ENCODE results near the gene LCE3C.
"Not testable (repeated sequence)": the region's sequence is repeated elsewhere in the genome, so short reads cannot be mapped to it uniquely, and the experiment has no call there.

The LCE3C gene

GRCh38 chr1:152599934-152600333 is at the start of gene LCE3C:
LCE3C (plus strand) TSS chr1:152600234; CDS start chr1:152600732, 498 bp downstream.
- no peak for DNase-seq (ENCODE audit: low read depth in 1 of 2, low spot score in 1 of 2)

GRCh38 chr1:152565115-152565514 is 34.9 kb upstream of the LCE3C start:
- DNase-seq (ENCODE audit: low read depth in 1 of 2, low spot score in 1 of 2), result no peak

GRCh38 chr1:152565535-152566215 is 34.4 kb upstream of the LCE3C start:
- DNase-seq (ENCODE audit: low read depth in 1 of 2, low spot score in 1 of 2), result no peak

GRCh38 chr1:152566681-152567080 is 33.4 kb upstream of the LCE3C start, which contains the start of gene LCE3E:
LCE3E (minus strand) TSS chr1:152566780; CDS start chr1:152566208, 572 bp downstream.
- no peak for DNase-seq (ENCODE audit: low read depth in 1 of 2, low spot score in 1 of 2)

GRCh38 chr1:152577168-152577567 is 22.9 kb upstream of the LCE3C start:
- DNase-seq (ENCODE audit: low read depth in 1 of 2, low spot score in 1 of 2), result no peak

- not testable (repeated sequence) for DNase-seq (ENCODE audit: low read depth in 1 of 2, low spot score in 1 of 2)
These were observed 20.5 kb upstream of the LCE3C start for GRCh38 chr1:152579526-152579925.

GRCh38 chr1:152580433-152580832 is 19.6 kb upstream of the LCE3C start, which contains the start of gene LCE3D:
LCE3D (minus strand) TSS chr1:152580516; CDS start chr1:152579936, 580 bp downstream.
- DNase-seq (ENCODE audit: low read depth in 1 of 2, low spot score in 1 of 2), result no peak

- no peak for DNase-seq (ENCODE audit: low read depth in 1 of 2, low spot score in 1 of 2)
These were observed 17.4 kb upstream of the LCE3C start for GRCh38 chr1:152582647-152583046.

GRCh38 chr1:152585586-152585985 is 14.4 kb upstream of the LCE3C start:
- no peak for DNase-seq (ENCODE audit: low read depth in 1 of 2, low spot score in 1 of 2)

- DNase-seq (ENCODE audit: low read depth in 1 of 2, low spot score in 1 of 2), result no peak
These were observed 3.0 kb upstream of the LCE3C start for GRCh38 chr1:152596986-152597385.

GRCh38 chr1:152613511-152613910 is 13.5 kb downstream of the LCE3C start, which contains the start of gene LCE3B:
LCE3B (plus strand) TSS chr1:152613811; CDS start chr1:152613811, 0 bp downstream.
- no peak for DNase-seq (ENCODE audit: low read depth in 1 of 2, low spot score in 1 of 2)

GRCh38 chr1:152621993-152622392 is 22.0 kb downstream of the LCE3C start:
- DNase-seq (ENCODE audit: low read depth in 1 of 2, low spot score in 1 of 2), result no peak

GRCh38 chr1:152622803-152623202 is 22.8 kb downstream of the LCE3C start, which contains the start of gene LCE3A:
LCE3A (minus strand) TSS chr1:152623103; CDS start chr1:152623103, 0 bp downstream.
- DNase-seq (ENCODE audit: low read depth in 1 of 2, low spot score in 1 of 2), result no peak

GRCh38 chr1:152623203-152623844 is 23.3 kb downstream of the LCE3C start:
- DNase-seq (ENCODE audit: low read depth in 1 of 2, low spot score in 1 of 2), result no peak

- no peak for DNase-seq (ENCODE audit: low read depth in 1 of 2, low spot score in 1 of 2)
These were observed 26.7 kb downstream of the LCE3C start for GRCh38 chr1:152626744-152627143.

GRCh38 chr1:152630596-152630995 is 30.6 kb downstream of the LCE3C start:
- no peak for DNase-seq (ENCODE audit: low read depth in 1 of 2, low spot score in 1 of 2)

- DNase-seq (ENCODE audit: low read depth in 1 of 2, low spot score in 1 of 2), result no peak
These were observed 40.3 kb downstream of the LCE3C start for GRCh38 chr1:152640351-152640750.

- DNase-seq (ENCODE audit: low read depth in 1 of 2, low spot score in 1 of 2), result no peak
These were observed 43.9 kb downstream of the LCE3C start for GRCh38 chr1:152643945-152644344.

GRCh38 chr1:152645146-152645545 is 45.1 kb downstream of the LCE3C start:
- DNase-seq (ENCODE audit: low read depth in 1 of 2, low spot score in 1 of 2), result no peak

GRCh38 chr1:152646656-152647055 is 46.6 kb downstream of the LCE3C start:
- DNase-seq (ENCODE audit: low read depth in 1 of 2, low spot score in 1 of 2), result no peak
